Testis (tissue), 2 donors: ENCODE measurements around the gene ALDH1A2.

Experiments used
- POLR2A ChIP-seq: fragments of 450-650 bp; IDR thresholded peaks from one replicate; pipeline ENCODE4 v1.6.1; 2017; ENCODE audit warnings: antibody characterized with exemption, mild to moderate bottlenecking, moderate library complexity
- TF ChIP-seq, protein P1 (sequence below), 3 experiments: fragments of 450-650 bp in 2 of 3; fragments of 200-600 bp in 1 of 3; sonication (generic) in 1 of 3; IDR thresholded peaks; one replicate each; pipeline ENCODE4 v1.5.1; 2016 to 2019; ENCODE audit warnings: antibody characterized with exemption in 3 of 3, mild to moderate bottlenecking in 2 of 3, moderate library complexity in 1 of 3

GRCh38 chr15:58087871-58088270 is 22.4 kb upstream of the ALDH1A2 start:
- TF ChIP-seq, protein P1, sequence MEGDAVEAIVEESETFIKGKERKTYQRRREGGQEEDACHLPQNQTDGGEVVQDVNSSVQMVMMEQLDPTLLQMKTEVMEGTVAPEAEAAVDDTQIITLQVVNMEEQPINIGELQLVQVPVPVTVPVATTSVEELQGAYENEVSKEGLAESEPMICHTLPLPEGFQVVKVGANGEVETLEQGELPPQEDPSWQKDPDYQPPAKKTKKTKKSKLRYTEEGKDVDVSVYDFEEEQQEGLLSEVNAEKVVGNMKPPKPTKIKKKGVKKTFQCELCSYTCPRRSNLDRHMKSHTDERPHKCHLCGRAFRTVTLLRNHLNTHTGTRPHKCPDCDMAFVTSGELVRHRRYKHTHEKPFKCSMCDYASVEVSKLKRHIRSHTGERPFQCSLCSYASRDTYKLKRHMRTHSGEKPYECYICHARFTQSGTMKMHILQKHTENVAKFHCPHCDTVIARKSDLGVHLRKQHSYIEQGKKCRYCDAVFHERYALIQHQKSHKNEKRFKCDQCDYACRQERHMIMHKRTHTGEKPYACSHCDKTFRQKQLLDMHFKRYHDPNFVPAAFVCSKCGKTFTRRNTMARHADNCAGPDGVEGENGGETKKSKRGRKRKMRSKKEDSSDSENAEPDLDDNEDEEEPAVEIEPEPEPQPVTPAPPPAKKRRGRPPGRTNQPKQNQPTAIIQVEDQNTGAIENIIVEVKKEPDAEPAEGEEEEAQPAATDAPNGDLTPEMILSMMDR (IDR thresholded peaks at IDR 0.05): no peak
- TF ChIP-seq POLR2A: no peak
